Tibial artery (tissue), 4 donors: ENCODE results near the gene RAP1GAP2.

Experiments
- DNase-seq, 2 donors: peaks; one replicate each; pipeline ENCODE4 v3.0.0-alpha.2; 2019
- H3K27ac ChIP-seq, 2 donors: fragments of 200-600 bp; sonication (generic) in 1 of 2; 1 replicate in 1 of 2; 2 replicates in 1 of 2; pipeline ENCODE4 v1.5.1; 2018 to 2019; ENCODE audit warnings: mild to moderate bottlenecking in 1 of 2
- H3K27me3 ChIP-seq, 2 donors: fragments of 200-600 bp; sonication (generic) in 1 of 2; one replicate each; pipeline versions ENCODE4 v1.5.1 to v1.6.0; 2016 to 2019
- H3K36me3 ChIP-seq, 3 donors: fragments of 200-600 bp; sonication (generic) in 2 of 3; one replicate each; pipeline ENCODE4 v1.5.1; 2016 to 2019; ENCODE audit warnings: mild to moderate bottlenecking in 2 of 3
- H3K4me1 ChIP-seq, 4 donors: fragments of 200-600 bp; sonication (generic) in 2 of 4; 1 replicate in 3 of 4; 2 replicates in 1 of 4; pipeline ENCODE4 v1.5.1; 2016 to 2019
- H3K4me3 ChIP-seq, 2 donors: fragments of 200-600 bp; sonication (generic) in 1 of 2; 1 replicate in 1 of 2; 2 replicates in 1 of 2; pipeline ENCODE4 v1.5.1; 2018 to 2019; ENCODE audit warnings: mild to moderate bottlenecking in 2 of 2
- H3K9me3 ChIP-seq, 3 donors: fragments of 200-600 bp; sonication (generic) in 1 of 3; one replicate each; pipeline ENCODE4 v1.5.1; 2016 to 2019
- CTCF ChIP-seq, 2 experiments: fragments of 200-600 bp in 1 of 2; fragments of 450-650 bp in 1 of 2; IDR thresholded peaks; one replicate each; pipeline ENCODE4 v1.5.1; 2017 to 2019; ENCODE audit warnings: antibody characterized with exemption in 2 of 2, mild to moderate bottlenecking in 1 of 2, moderate library complexity in 1 of 2
- intact Hi-C: fragments of 100-400 bp; cut with DNase I; formaldehyde crosslinking; loops from one replicate; pipeline ENCODE4 v1.15.0; 2023; ENCODE audit warnings: low total_unique reads

Gene RAP1GAP2

GRCh38 chr17:2965621-2966595 lies 169.7 kb downstream of the RAP1GAP2 start:
- H3K27ac ChIP-seq: no peak overlapping the region
- no peak for TF ChIP-seq CTCF (IDR thresholded peaks at IDR 0.05)
- no peaks in the 10 kb centered on the region for H3K9me3 ChIP-seq
- no peaks in the 10 kb centered on the region for H3K4me1 ChIP-seq
- DNase-seq: peak in 1 of 2 donors; percentile 48
- no peak overlapping the region for H3K4me3 ChIP-seq
- intact Hi-C loops: no loop called here
- H3K27me3 ChIP-seq: no peaks in the 10 kb centered on the region
- peaks cover 0 to 3% (median 0%) of the 10 kb centered on the region in 3 donors for H3K36me3 ChIP-seq

DNA sequence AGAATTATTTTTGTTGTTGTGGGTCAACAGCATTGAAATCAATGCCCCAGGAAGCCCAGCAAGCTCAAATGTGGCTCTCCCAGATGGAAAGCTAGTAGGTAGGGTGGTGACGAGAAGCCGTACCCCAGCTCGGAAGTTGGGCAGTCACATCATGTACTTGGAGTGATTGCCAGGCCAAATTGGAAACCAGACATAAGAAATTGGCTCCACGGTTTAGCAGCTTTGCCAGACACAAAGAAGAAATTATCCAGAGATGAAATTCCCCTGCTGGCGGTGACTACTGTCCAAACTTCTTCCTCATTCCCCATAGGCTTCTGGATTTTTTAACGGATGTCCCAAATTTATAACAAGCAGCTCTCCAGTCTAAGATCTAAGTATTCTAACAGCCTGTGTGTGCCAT lies 171.3 kb downstream of the RAP1GAP2 start:
- Histone ChIP-seq H3K27ac (no peak overlapping the region), H3K4me1 (no peaks in the 10 kb centered on the region), H3K9me3 (no peaks in the 10 kb centered on the region), H3K27me3 (no peaks in the 10 kb centered on the region), H3K4me3 (no peak overlapping the region), H3K36me3 (peaks cover 0 to 3% (median 0%) of the 10 kb centered on the region in 3 donors)
- DNase-seq: no peak
- no peak for TF ChIP-seq CTCF (IDR thresholded peaks at IDR 0.05)
- intact Hi-C loops: no loop called here

- Histone ChIP-seq H3K27me3 (no peaks in the 10 kb centered on the region), H3K4me1 (no peaks in the 10 kb centered on the region), H3K36me3 (no peaks in the 10 kb centered on the region), H3K27ac (no peak overlapping the region), H3K4me3 (no peak overlapping the region), H3K9me3 (peaks cover 0 to 5% (median 0%) of the 10 kb centered on the region in 3 donors)
- intact Hi-C loops: no loop called here
- no peak for TF ChIP-seq CTCF (IDR thresholded peaks at IDR 0.05)
- no peak for DNase-seq
Measured at GRCh38 chr17:2971851-2972250, 175.6 kb downstream of the RAP1GAP2 start.

DNA sequence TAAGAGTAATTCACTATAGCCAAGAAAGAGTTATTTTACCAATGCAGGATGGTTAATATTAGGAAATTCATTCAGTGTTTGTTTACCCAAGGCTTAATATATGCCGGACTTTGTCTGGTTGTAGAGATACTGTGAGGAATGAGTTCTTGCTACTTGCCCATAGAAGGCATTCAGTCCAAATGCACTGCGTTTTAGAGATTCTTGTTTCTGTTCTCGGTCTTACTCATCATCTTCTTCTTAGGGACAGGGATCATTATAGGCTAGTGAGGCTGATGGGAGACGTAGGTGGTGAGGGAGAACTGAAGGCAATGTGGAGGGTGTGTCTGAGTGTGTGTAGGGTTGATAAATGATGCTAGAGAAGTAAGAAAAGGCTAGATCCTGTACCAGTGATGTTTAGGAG lies 176.5 kb downstream of the RAP1GAP2 start:
- no peaks in the 10 kb centered on the region for H3K36me3 ChIP-seq
- no peaks in the 10 kb centered on the region for H3K4me1 ChIP-seq
- peaks cover 0 to 5% (median 0%) of the 10 kb centered on the region in 3 donors for H3K9me3 ChIP-seq
- no peak overlapping the region for H3K27ac ChIP-seq
- no peaks in the 10 kb centered on the region for H3K27me3 ChIP-seq
- H3K4me3 ChIP-seq: no peak overlapping the region
- TF ChIP-seq CTCF (IDR thresholded peaks at IDR 0.05): no peak
- DNase-seq: no peak
- intact Hi-C loops: no loop called here

- intact Hi-C loops: loop anchor here (2.0 kb wide), 1 partner anchor 48 kb away; no protein-coding TSS in a partner anchor
- Histone ChIP-seq H3K4me3 (no peak overlapping the region), H3K4me1 (no peaks in the 10 kb centered on the region), H3K27me3 (no peaks in the 10 kb centered on the region), H3K9me3 (peaks cover 0 to 5% (median 0%) of the 10 kb centered on the region in 3 donors), H3K27ac (no peak overlapping the region), H3K36me3 (no peaks in the 10 kb centered on the region)
- TF ChIP-seq CTCF (IDR thresholded peaks at IDR 0.05): no peak
- no peak for DNase-seq
Measured at GRCh38 chr17:2974347-2974746, 178.1 kb downstream of the RAP1GAP2 start.
